BE2C (cell line): ENCODE data around the gene CYBB.

Experiments
- DNase-seq: peaks from one replicate; pipeline ENCODE4 v3.0.0-alpha.2; 2020
- H3K27me3 ChIP-seq: fragments of 250-450 bp; sonication (Bioruptor Pico); 2 replicates; pipeline ENCODE4 v1.5.1; 2020; ENCODE audit warnings: mild to moderate bottlenecking
- H3K36me3 ChIP-seq: fragments of 250-450 bp; sonication (Bioruptor Pico); 2 replicates; pipeline ENCODE4 v1.5.1; 2020; ENCODE audit warnings: mild to moderate bottlenecking
- H3K4me1 ChIP-seq: fragments of 250-450 bp; sonication (Bioruptor Pico); 2 replicates; pipeline ENCODE4 v1.5.1; 2020
- H3K4me3 ChIP-seq: 2 replicates; pipeline ENCODE4 v1.5.1; 2011; ENCODE audit warnings: low read depth, low read length
- H3K9me3 ChIP-seq: fragments of 250-450 bp; sonication (Bioruptor Pico); 2 replicates; pipeline ENCODE4 v1.5.1; 2020
- CTCF ChIP-seq: IDR thresholded peaks from 2 replicates; pipeline ENCODE4 v1.5.1; 2012; ENCODE audit warnings: mild to moderate bottlenecking, low read depth, low read length

Gene CYBB

GRCh38 chrX:37752936-37753335 is 26.9 kb upstream of the CYBB start:
- no peak for TF ChIP-seq CTCF

GRCh38 chrX:37753384-37753783 is 26.5 kb upstream of the CYBB start:
- no peak for TF ChIP-seq CTCF
- no peak for DNase-seq
- Histone ChIP-seq H3K4me1 (no peaks in the 10 kb centered on the region), H3K27me3 (no peaks in the 10 kb centered on the region), H3K36me3 (no peaks in the 10 kb centered on the region), H3K4me3 (no peak overlapping the region), H3K9me3 (no peaks in the 10 kb centered on the region)

More at GRCh38 chrX:37752936-37753335, 26.9 kb upstream of the CYBB start:
- H3K4me3 ChIP-seq, result no peak overlapping the region
- H3K36me3 ChIP-seq, result no peaks in the 10 kb centered on the region
- no peaks in the 10 kb centered on the region for H3K4me1 ChIP-seq
- no peaks in the 10 kb centered on the region for H3K9me3 ChIP-seq
- no peaks in the 10 kb centered on the region for H3K27me3 ChIP-seq
- DNase-seq, result no peak

GRCh38 chrX:37754516-37754915 is 25.3 kb upstream of the CYBB start:
- H3K4me3 ChIP-seq, result no peak overlapping the region
- H3K9me3 ChIP-seq, result no peaks in the 10 kb centered on the region
- TF ChIP-seq CTCF, result no peak
- no peaks in the 10 kb centered on the region for H3K36me3 ChIP-seq
- H3K4me1 ChIP-seq, result no peaks in the 10 kb centered on the region
- no peak for DNase-seq
- no peaks in the 10 kb centered on the region for H3K27me3 ChIP-seq

GRCh38 chrX:37755025-37755424 is 24.8 kb upstream of the CYBB start:
- Histone ChIP-seq H3K9me3 (no peaks in the 10 kb centered on the region), H3K36me3 (no peaks in the 10 kb centered on the region), H3K27me3 (no peaks in the 10 kb centered on the region), H3K4me3 (no peak overlapping the region), H3K4me1 (no peaks in the 10 kb centered on the region)
- TF ChIP-seq CTCF, result no peak
- DNase-seq, result no peak

- Histone ChIP-seq H3K4me3 (no peak overlapping the region), H3K27me3 (no peaks in the 10 kb centered on the region), H3K4me1 (no peaks in the 10 kb centered on the region), H3K36me3 (no peaks in the 10 kb centered on the region), H3K9me3 (no peaks in the 10 kb centered on the region)
- DNase-seq, result no peak
- TF ChIP-seq CTCF, result no peak
Observed at GRCh38 chrX:37757082-37757481, 22.8 kb upstream of the CYBB start.

- H3K27me3 ChIP-seq, result no peaks in the 10 kb centered on the region
- H3K4me3 ChIP-seq, result no peak overlapping the region
- H3K36me3 ChIP-seq, result no peaks in the 10 kb centered on the region
- no peaks in the 10 kb centered on the region for H3K9me3 ChIP-seq
- DNase-seq, result no peak
- no peaks in the 10 kb centered on the region for H3K4me1 ChIP-seq
- no peak for TF ChIP-seq CTCF
Observed at GRCh38 chrX:37759351-37759750, 20.5 kb upstream of the CYBB start.
